Mesenchymal stem cell (in vitro differentiated cells and primary cell): ENCODE data around the gene TNRC6C.
A peak's percentile ranks its signal among the peaks of the same experiment; 100 is the strongest.

Experiments
- DNase-seq: peaks from one replicate; pipeline ENCODE4 v3.0.0-alpha.2; 2013
- H2AFZ ChIP-seq: one replicate; pipeline ENCODE4 v1.6.1; 2013; ENCODE audit warnings: low read depth, mild to moderate bottlenecking, control low read depth, inconsistent platforms, low read length, moderate library complexity
- H2AK5ac ChIP-seq: 2 replicates; pipeline ENCODE4 v1.6.1; 2013; ENCODE audit warnings: low read length, moderate library complexity, mild to moderate bottlenecking, inconsistent platforms; ENCODE audit not compliant: severe bottlenecking
- H2BK120ac ChIP-seq: one replicate; pipeline ENCODE4 v1.6.1; 2013; ENCODE audit warnings: low read depth, mild to moderate bottlenecking, inconsistent platforms, low read length, moderate library complexity
- H2BK12ac ChIP-seq, 2 experiments: one replicate each; pipeline ENCODE4 v1.6.1; 2013; ENCODE audit warnings: inconsistent platforms in 2 of 2, low read length in 2 of 2, mild to moderate bottlenecking in 2 of 2, moderate library complexity in 2 of 2, control low read depth in 1 of 2
- H2BK15ac ChIP-seq: one replicate; pipeline ENCODE4 v1.6.1; 2013; ENCODE audit warnings: mild to moderate bottlenecking, low read depth, inconsistent platforms; ENCODE audit not compliant: poor library complexity, severe bottlenecking
- H2BK5ac ChIP-seq: 2 replicates; pipeline ENCODE4 v1.6.1; 2013; ENCODE audit warnings: low read depth, mild to moderate bottlenecking, low read length, control low read depth, inconsistent platforms; ENCODE audit not compliant: poor library complexity, severe bottlenecking
- H3K14ac ChIP-seq, 2 experiments: one replicate each; pipeline ENCODE4 v1.6.1; 2013; ENCODE audit warnings: inconsistent platforms in 2 of 2, low read length in 2 of 2, control low read depth in 1 of 2, mild to moderate bottlenecking in 1 of 2, moderate library complexity in 1 of 2
- H3K18ac ChIP-seq, 2 experiments: one replicate each; pipeline ENCODE4 v1.6.1; 2013; ENCODE audit warnings: inconsistent platforms in 2 of 2, low read length in 2 of 2, control low read depth in 1 of 2, low read depth in 1 of 2, mild to moderate bottlenecking in 1 of 2
- H3K23ac ChIP-seq, 2 experiments: one replicate each; pipeline ENCODE4 v1.6.1; 2013; ENCODE audit warnings: inconsistent platforms in 2 of 2, low read length in 2 of 2, mild to moderate bottlenecking in 2 of 2, moderate library complexity in 2 of 2, control low read depth in 1 of 2
- H3K27ac ChIP-seq: 2 replicates; pipeline ENCODE4 v1.5.1; 2013; ENCODE audit warnings: mild to moderate bottlenecking, moderate library complexity, low read length, control low read depth, inconsistent platforms; ENCODE audit not compliant: poor library complexity, severe bottlenecking
- H3K27me3 ChIP-seq, 2 experiments: 2 replicates each; pipeline versions ENCODE4 v1.6.1 to v1.7.0; 2013; ENCODE audit warnings: low read length in 2 of 2, mild to moderate bottlenecking in 2 of 2, moderate library complexity in 2 of 2, control low read depth in 1 of 2, inconsistent platforms in 1 of 2; ENCODE audit not compliant: control insufficient read depth in 1 of 2, insufficient read depth in 1 of 2
- H3K36me3 ChIP-seq, 2 experiments: 2 replicates each; pipeline versions ENCODE4 v1.6.1 to v1.7.0; 2013; ENCODE audit warnings: low read length in 2 of 2, control low read depth in 1 of 2, inconsistent platforms in 1 of 2, low read depth in 1 of 2, mild to moderate bottlenecking in 1 of 2; ENCODE audit not compliant: insufficient read depth in 2 of 2, control insufficient read depth in 1 of 2
- H3K4ac ChIP-seq, 2 experiments: one replicate each; pipeline ENCODE4 v1.6.1; 2013; ENCODE audit warnings: inconsistent platforms in 2 of 2, low read length in 2 of 2, mild to moderate bottlenecking in 2 of 2, moderate library complexity in 2 of 2, control low read depth in 1 of 2, low read depth in 1 of 2
- H3K4me1 ChIP-seq: 2 replicates; pipeline ENCODE4 v1.6.1; 2013; ENCODE audit warnings: low read depth, low read length, control low read depth; ENCODE audit not compliant: control insufficient read depth, insufficient read depth
- H3K4me2 ChIP-seq: 2 replicates; pipeline ENCODE4 v1.6.1; 2013; ENCODE audit warnings: low read length, mild to moderate bottlenecking, inconsistent platforms; ENCODE audit not compliant: poor library complexity, severe bottlenecking
- H3K4me3 ChIP-seq, 2 experiments: 2 replicates each; pipeline versions ENCODE4 v1.5.1 to v1.7.0; 2013; ENCODE audit warnings: low read length in 2 of 2, mild to moderate bottlenecking in 2 of 2, control low read depth in 1 of 2, low read depth in 1 of 2; ENCODE audit not compliant: insufficient read depth in 1 of 2
- H3K79me1 ChIP-seq: replicated peaks from 2 replicates; pipeline ENCODE4 v1.6.1; 2013; ENCODE audit warnings: mild to moderate bottlenecking, control low read depth, low read length, inconsistent platforms; ENCODE audit not compliant: poor library complexity, severe bottlenecking
- H3K9ac ChIP-seq: 2 replicates; pipeline ENCODE4 v1.7.0; 2013; ENCODE audit warnings: mild to moderate bottlenecking, low read length, moderate library complexity
- H3K9me3 ChIP-seq: 2 replicates; pipeline ENCODE4 v1.7.0; 2013; ENCODE audit warnings: mild to moderate bottlenecking, low read length; ENCODE audit not compliant: control insufficient read depth
- H4K8ac ChIP-seq: one replicate; pipeline ENCODE4 v1.6.1; 2013; ENCODE audit warnings: inconsistent platforms, mild to moderate bottlenecking, low read length, moderate library complexity
- H4K91ac ChIP-seq: one replicate; pipeline ENCODE4 v1.6.1; 2013; ENCODE audit warnings: mild to moderate bottlenecking, low read length, inconsistent platforms
- whole genome bisulfite sequencing: methylation state at CpG from one replicate; pipeline ENCODE4 v1.1.7; 2013; ENCODE audit warnings: mixed read lengths; 5-methylcytosine and 5-hydroxymethylcytosine counted together

TNRC6C gene

GRCh38 chr17:77946900-77947645, 11.4 kb upstream of the TNRC6C start:
- Histone ChIP-seq H3K27ac (no peak overlapping the region), H3K23ac (no peak overlapping the region), H3K9me3 (no peaks in the 10 kb centered on the region), H3K14ac (no peak overlapping the region), H3K27me3 (peaks cover 31 to 49% of the 10 kb centered on the region in 2 experiments), H3K79me1 (no peaks in the 10 kb centered on the region), H2BK5ac (no peak overlapping the region), H3K36me3 (no peaks in the 10 kb centered on the region), H2AK5ac (no peak overlapping the region), H2BK12ac (no peak overlapping the region), H2BK120ac (no peak overlapping the region), H3K4me1 (no peaks in the 10 kb centered on the region), H3K18ac (no peak overlapping the region), H3K4ac (no peak overlapping the region), H3K4me3 (no peak overlapping the region), H4K8ac (no peak overlapping the region), H4K91ac (no peak overlapping the region), H2BK15ac (no peak overlapping the region), H3K9ac (no peak overlapping the region), H2AFZ (no peak overlapping the region), H3K4me2 (no peak overlapping the region)
- 89% methylated on average over 6 of the region's 6 CpGs for WGBS
- no peak for DNase-seq

- DNase-seq: peak; percentile 73
- Histone ChIP-seq H4K91ac (no peak overlapping the region), H3K4me3 (no peak overlapping the region), H3K23ac (no peak overlapping the region), H3K4me1 (no peaks in the 10 kb centered on the region), H3K18ac (no peak overlapping the region), H3K27me3 (peaks cover 38 to 53% of the 10 kb centered on the region in 2 experiments), H3K79me1 (no peaks in the 10 kb centered on the region), H2AK5ac (no peak overlapping the region), H3K14ac (no peak overlapping the region), H3K9ac (no peak overlapping the region), H3K27ac (no peak overlapping the region), H2AFZ (peak overlapping the region; percentile 19), H2BK120ac (no peak overlapping the region), H3K4ac (no peak overlapping the region), H2BK15ac (no peak overlapping the region), H4K8ac (no peak overlapping the region), H2BK12ac (no peak overlapping the region), H2BK5ac (no peak overlapping the region), H3K9me3 (no peaks in the 10 kb centered on the region), H3K36me3 (no peaks in the 10 kb centered on the region), H3K4me2 (no peak overlapping the region)
- WGBS: no CpG with 5 or more reads among the region's 3 CpGs
Measured at GRCh38 chr17:77948690-77949114, 9.8 kb upstream of the TNRC6C start.

- Histone ChIP-seq H4K8ac (no peak overlapping the region), H3K23ac (no peak overlapping the region), H4K91ac (no peak overlapping the region), H2BK5ac (no peak overlapping the region), H3K9ac (no peak overlapping the region), H2BK15ac (no peak overlapping the region), H2AK5ac (no peak overlapping the region), H3K27me3 (peaks cover 51 to 63% of the 10 kb centered on the region in 2 experiments), H2BK12ac (no peak overlapping the region), H2AFZ (no peak overlapping the region), H3K4ac (no peak overlapping the region), H3K14ac (no peak overlapping the region), H3K9me3 (no peaks in the 10 kb centered on the region), H2BK120ac (no peak overlapping the region), H3K27ac (no peak overlapping the region), H3K36me3 (no peaks in the 10 kb centered on the region), H3K4me2 (no peak overlapping the region), H3K4me1 (no peaks in the 10 kb centered on the region), H3K4me3 (no peak overlapping the region), H3K79me1 (no peaks in the 10 kb centered on the region), H3K18ac (no peak overlapping the region)
- no peak for DNase-seq
- 87% methylated on average over 5 of the region's 5 CpGs for WGBS
Measured at GRCh38 chr17:77951123-77951522, 7.4 kb upstream of the TNRC6C start.

- peaks cover 62 to 73% of the 10 kb centered on the region in 2 experiments for H3K27me3 ChIP-seq
- no peaks in the 10 kb centered on the region for H3K79me1 ChIP-seq
- H2AFZ ChIP-seq: no peak overlapping the region
- no peak overlapping the region for H3K4me2 ChIP-seq
- no peak overlapping the region for H3K27ac ChIP-seq
- no peak overlapping the region for H3K9ac ChIP-seq
- no peak overlapping the region for H2BK12ac ChIP-seq
- H3K4ac ChIP-seq: no peak overlapping the region
- no peak overlapping the region for H3K18ac ChIP-seq
- H2BK120ac ChIP-seq: no peak overlapping the region
- H3K4me1 ChIP-seq: no peaks in the 10 kb centered on the region
- no peak overlapping the region for H3K4me3 ChIP-seq
- no peak overlapping the region for H4K8ac ChIP-seq
- no peak overlapping the region for H2BK5ac ChIP-seq
- no peaks in the 10 kb centered on the region for H3K36me3 ChIP-seq
- peak overlapping the region; percentile 4 for H4K91ac ChIP-seq
- 77% methylated on average over 5 of the region's 5 CpGs for WGBS
- H2AK5ac ChIP-seq: no peak overlapping the region
- no peak overlapping the region for H3K23ac ChIP-seq
- H2BK15ac ChIP-seq: no peak overlapping the region
- no peak for DNase-seq
- no peak overlapping the region for H3K14ac ChIP-seq
- no peaks in the 10 kb centered on the region for H3K9me3 ChIP-seq
Measured at GRCh38 chr17:77952368-77952767, 6.1 kb upstream of the TNRC6C start.
